CD4-positive, alpha-beta memory T cell (primary cell): Measurements from ENCODE around the gene RBM17. TPM values are rescaled to one million over a fixed set of nuclear protein-coding genes. Genes with fewer than 3 reads are reported as not detected.

Experiments used
- CTCF ChIA-PET: fragments of 350-600 bp; sonication (Branson Sonifier 250); formaldehyde crosslinking; loops from one replicate; lab custom pipeline; 2021; ENCODE audit warnings: inconsistent platforms; ENCODE audit not compliant: partially characterized antibody; lab: Charles Lee
- POLR2A ChIA-PET: fragments of 350-600 bp; sonication (Branson Sonifier 250); formaldehyde crosslinking; loops from one replicate; lab custom pipeline; 2021; ENCODE audit not compliant: partially characterized antibody; lab: Charles Lee
- DNase-seq, 5 donors: peaks; one replicate each; pipeline versions ENCODE4 v3.0.0 to v3.0.0-alpha.2; 2020 to 2022; ENCODE audit warnings: mixed read lengths in 1 of 5
- H3K27ac ChIP-seq: one replicate; pipeline ENCODE4 v1.7.0; 2013; ENCODE audit warnings: low read depth, low read length
- H3K27me3 ChIP-seq: 2 replicates; pipeline ENCODE4 v1.7.0; 2013; ENCODE audit warnings: mild to moderate bottlenecking, low read length, moderate library complexity; ENCODE audit not compliant: insufficient read depth
- H3K36me3 ChIP-seq: 2 replicates; pipeline ENCODE4 v1.7.0; 2013; ENCODE audit warnings: mild to moderate bottlenecking, low read length, moderate library complexity; ENCODE audit not compliant: insufficient read depth
- H3K4me1 ChIP-seq: 2 replicates; pipeline ENCODE4 v1.7.0; 2013; ENCODE audit warnings: mild to moderate bottlenecking, low read length, moderate library complexity; ENCODE audit not compliant: insufficient read depth
- H3K4me3 ChIP-seq, 2 donors: one replicate each; pipeline ENCODE4 v1.7.0; 2013; ENCODE audit warnings: low read length in 2 of 2, mild to moderate bottlenecking in 1 of 2
- H3K9me3 ChIP-seq, 2 donors: one replicate each; pipeline ENCODE4 v1.7.0; 2013; ENCODE audit warnings: low read length in 2 of 2, control low read depth in 1 of 2; ENCODE audit not compliant: control insufficient read depth in 1 of 2
- H3K27ac Mint-ChIP-seq, 7 donors: one replicate each; pipeline ENCODE4 v1.8.0; 2020 to 2021; ENCODE audit warnings: mixed read lengths in 7 of 7, mild to moderate bottlenecking in 6 of 7, inconsistent platforms in 3 of 7, moderate library complexity in 3 of 7
- H3K27me3 Mint-ChIP-seq, 2 donors: one replicate each; pipeline ENCODE4 v1.8.0; 2020 to 2021; ENCODE audit warnings: mixed read lengths in 2 of 2
- H3K36me3 Mint-ChIP-seq, 2 donors: one replicate each; pipeline ENCODE4 v1.8.0; 2020 to 2021; ENCODE audit warnings: mixed read lengths in 2 of 2, inconsistent platforms in 1 of 2, mild to moderate bottlenecking in 1 of 2
- H3K4me1 Mint-ChIP-seq, 4 donors: one replicate each; pipeline ENCODE4 v1.8.0; 2020 to 2021; ENCODE audit warnings: mixed read lengths in 4 of 4, mild to moderate bottlenecking in 1 of 4
- H3K4me3 Mint-ChIP-seq, 8 donors: one replicate each; pipeline ENCODE4 v1.8.0; 2020 to 2021; ENCODE audit warnings: mixed read lengths in 8 of 8, mild to moderate bottlenecking in 7 of 8, moderate library complexity in 6 of 8, inconsistent platforms in 3 of 8
- H3K9me3 Mint-ChIP-seq, 8 donors: one replicate each; pipeline ENCODE4 v1.8.0; 2020 to 2021; ENCODE audit warnings: mixed read lengths in 8 of 8, mild to moderate bottlenecking in 5 of 8, inconsistent platforms in 3 of 8, moderate library complexity in 1 of 8
- intact Hi-C: fragments of 100-400 bp; cut with micrococcal nuclease; formaldehyde crosslinking; loops from one replicate; pipeline ENCODE4 v1.15.1; 2023
- polyA plus RNA-seq, 2 donors: library from polyadenylated mRNA; unstranded; fragments of 300-500 nt; fragmentation: Illumina TruSeq; gene quantifications; one replicate each; pipeline ENCODE4 v1.2.3, GENCODE V29; 2021
- total RNA-seq, 2 experiments: library from RNA; stranded (reverse); gene quantifications; one replicate each; pipeline ENCODE4 v1.2.3, GENCODE V29; 2021

The RBM17 gene
- total and polyA plus RNA-seq, 4 experiments from 2014 or later = 46.3 to 125 (median 110) TPM

- intact Hi-C loops = no loop called here
- no peak for DNase-seq
These were observed 34.0 kb upstream of the RBM17 start for GRCh38 chr10:6054884-6055283.

GRCh38 chr10:6055929-6056328 is 32.9 kb upstream of the RBM17 start:
- Mint-ChIP-seq H3K4me1 (peaks cover 62 to 93% (median 82%) of the 10 kb centered on the region in 4 donors), H3K27me3 (no peaks in the 10 kb centered on the region), H3K4me3 (peak overlapping the region in 2 of 8 donors; percentile 2 to 51), H3K36me3 (peaks cover 8 to 35% of the 10 kb centered on the region in 2 donors), H3K27ac (peak overlapping the region in 5 of 7 donors; percentile 28 to 81 (median 57)), H3K9me3 (no peaks in the 10 kb centered on the region)
- Histone ChIP-seq H3K9me3 (no peaks in the 10 kb centered on the region), H3K27ac (no peak overlapping the region), H3K27me3 (no peaks in the 10 kb centered on the region), H3K4me1 (peaks cover 85% of the 10 kb centered on the region), H3K4me3 (no peak overlapping the region), H3K36me3 (no peaks in the 10 kb centered on the region)
- intact Hi-C loops = no loop called here
- DNase-seq = no peak
- POLR2A ChIA-PET = interaction anchor here (1.0 to 2.4 kb wide), 3 partner anchors 12 to 42 kb away, joined by 4 to 7 read pairs (median 4); no protein-coding TSS in a partner anchor
- CTCF ChIA-PET = interaction anchor here (1.5 to 3.5 kb wide), 3 partner anchors 18 to 42 kb away, joined by 4 to 21 read pairs (median 5); no protein-coding TSS in a partner anchor

More at GRCh38 chr10:6054884-6055283, 34.0 kb upstream of the RBM17 start:
- Histone ChIP-seq H3K4me1 (peaks cover 86% of the 10 kb centered on the region), H3K4me3 (no peak overlapping the region), H3K27ac (peak overlapping the region; percentile 58), H3K27me3 (no peaks in the 10 kb centered on the region), H3K9me3 (no peaks in the 10 kb centered on the region), H3K36me3 (no peaks in the 10 kb centered on the region)
- no peaks in the 10 kb centered on the region for H3K27me3 Mint-ChIP-seq
- H3K36me3 Mint-ChIP-seq = peaks cover 8 to 38% of the 10 kb centered on the region in 2 donors
- H3K4me1 Mint-ChIP-seq = peaks cover 64 to 93% (median 83%) of the 10 kb centered on the region in 4 donors
- no peaks in the 10 kb centered on the region for H3K9me3 Mint-ChIP-seq
- peak overlapping the region in 7 of 8 donors; percentile 1 to 85 (median 57) for H3K4me3 Mint-ChIP-seq
- H3K27ac Mint-ChIP-seq = peak overlapping the region; percentile 81 to 99 (median 93)
- POLR2A ChIA-PET = interaction anchor here (0.7 to 10.0 kb wide), 5 partner anchors 8 to 35 kb away, joined by 3 to 169 read pairs (median 4); partner anchors contain the start of gene IL2RA
- CTCF ChIA-PET = interaction anchor here (2.0 to 8.7 kb wide), 3 partner anchors 17 to 40 kb away, joined by 19 to 106 read pairs (median 54); no protein-coding TSS in a partner anchor

GRCh38 chr10:6056411-6057135 is 32.3 kb upstream of the RBM17 start:
- Mint-ChIP-seq H3K36me3 (peaks cover 8 to 32% of the 10 kb centered on the region in 2 donors), H3K9me3 (no peaks in the 10 kb centered on the region), H3K27ac (peak overlapping the region; percentile 2 to 81 (median 66)), H3K4me3 (peak overlapping the region in 5 of 8 donors; percentile 7 to 51 (median 12)), H3K27me3 (no peaks in the 10 kb centered on the region), H3K4me1 (peaks cover 63 to 92% (median 80%) of the 10 kb centered on the region in 4 donors)
- Histone ChIP-seq H3K36me3 (no peaks in the 10 kb centered on the region), H3K4me1 (peaks cover 89% of the 10 kb centered on the region), H3K4me3 (no peak overlapping the region), H3K27ac (no peak overlapping the region), H3K9me3 (no peaks in the 10 kb centered on the region), H3K27me3 (no peaks in the 10 kb centered on the region)
- DNase-seq = no peak
- intact Hi-C loops = no loop called here
- CTCF ChIA-PET = interaction anchor here (1.5 to 3.5 kb wide), 3 partner anchors 19 to 42 kb away, joined by 4 to 21 read pairs (median 5); no protein-coding TSS in a partner anchor
- POLR2A ChIA-PET = interaction anchor here (1.0 to 2.4 kb wide), 3 partner anchors 13 to 43 kb away, joined by 4 to 7 read pairs (median 4); no protein-coding TSS in a partner anchor

- intact Hi-C loops = no loop called here
- Histone ChIP-seq H3K4me1 (peaks cover 82% of the 10 kb centered on the region), H3K36me3 (no peaks in the 10 kb centered on the region), H3K4me3 (no peak overlapping the region), H3K9me3 (no peaks in the 10 kb centered on the region), H3K27me3 (no peaks in the 10 kb centered on the region), H3K27ac (no peak overlapping the region)
- DNase-seq = no peak
- ChIA-PET POLR2A (interaction anchor here (0.8 to 2.4 kb wide), 4 partner anchors 10 to 22 kb away, joined by 3 to 8 read pairs (median 6); no protein-coding TSS in a partner anchor), CTCF (interaction anchor here (0.7 to 3.5 kb wide), 3 partner anchors 8 to 28 kb away, joined by 3 to 21 read pairs (median 4); no protein-coding TSS in a partner anchor)
- peak overlapping the region; percentile 10 to 98 (median 62) for H3K27ac Mint-ChIP-seq
- peak overlapping the region; percentile 40 to 99 (median 98) for H3K4me3 Mint-ChIP-seq
- H3K4me1 Mint-ChIP-seq = peaks cover 48 to 85% (median 68%) of the 10 kb centered on the region in 4 donors
- H3K9me3 Mint-ChIP-seq = no peaks in the 10 kb centered on the region
- H3K36me3 Mint-ChIP-seq = peaks cover 8 to 32% of the 10 kb centered on the region in 2 donors
- H3K27me3 Mint-ChIP-seq = no peaks in the 10 kb centered on the region
These were observed 30.0 kb upstream of the RBM17 start for GRCh38 chr10:6058682-6059475.

- H3K27me3 ChIP-seq = no peaks in the 10 kb centered on the region
- no peaks in the 10 kb centered on the region for H3K36me3 ChIP-seq
- ChIA-PET POLR2A (interaction anchor here (3.6 kb wide), 1 partner anchor 8 kb away, joined by 51 read pairs; no protein-coding TSS in a partner anchor), CTCF (interaction anchor here (1.1 to 1.2 kb wide), 2 partner anchors 21 to 45 kb away, joined by 3 read pairs; no protein-coding TSS in a partner anchor)
- H3K27ac ChIP-seq = no peak overlapping the region
- H3K4me3 Mint-ChIP-seq = peak overlapping the region; percentile 40 to 99 (median 98)
- H3K36me3 Mint-ChIP-seq = peaks cover 8 to 29% of the 10 kb centered on the region in 2 donors
- peak overlapping the region; percentile 8 to 98 (median 69) for H3K27ac Mint-ChIP-seq
- peak overlapping the region; percentile 21 to 39 for H3K4me3 ChIP-seq
- peaks cover 45 to 84% (median 63%) of the 10 kb centered on the region in 4 donors for H3K4me1 Mint-ChIP-seq
- no peaks in the 10 kb centered on the region for H3K9me3 ChIP-seq
- no peaks in the 10 kb centered on the region for H3K9me3 Mint-ChIP-seq
- no peak for DNase-seq
- peaks cover 76% of the 10 kb centered on the region for H3K4me1 ChIP-seq
- intact Hi-C loops = no loop called here
- H3K27me3 Mint-ChIP-seq = no peaks in the 10 kb centered on the region
These were observed 29.3 kb upstream of the RBM17 start for GRCh38 chr10:6059506-6059905.

GRCh38 chr10:6061056-6061455 is 27.8 kb upstream of the RBM17 start:
- peak overlapping the region; percentile 71 to 89 for H3K4me3 ChIP-seq
- Mint-ChIP-seq H3K4me3 (peak overlapping the region; percentile 97 to 99 (median 98)), H3K36me3 (peaks cover 8 to 26% of the 10 kb centered on the region in 2 donors), H3K27me3 (no peaks in the 10 kb centered on the region), H3K9me3 (no peaks in the 10 kb centered on the region), H3K27ac (peak overlapping the region in 6 of 7 donors; percentile 70 to 98 (median 95)), H3K4me1 (peaks cover 48 to 90% (median 65%) of the 10 kb centered on the region in 4 donors)
- no peaks in the 10 kb centered on the region for H3K36me3 ChIP-seq
- no peaks in the 10 kb centered on the region for H3K9me3 ChIP-seq
- intact Hi-C loops = no loop called here
- ChIA-PET POLR2A (interaction anchor here (1.3 to 3.6 kb wide), 6 partner anchors 10 to 413 kb away, joined by 3 to 51 read pairs (median 5); no protein-coding TSS in a partner anchor), CTCF (interaction anchor here (1.4 to 3.8 kb wide), 4 partner anchors 11 to 47 kb away, joined by 4 to 34 read pairs (median 10); no protein-coding TSS in a partner anchor)
- no peak for DNase-seq
- peaks cover 80% of the 10 kb centered on the region for H3K4me1 ChIP-seq
- H3K27me3 ChIP-seq = no peaks in the 10 kb centered on the region
- H3K27ac ChIP-seq = peak overlapping the region; percentile 83
